GM18507 (cell line): ENCODE results near the gene SPART.

Experiments
- DNase-seq: peaks from one replicate; pipeline ENCODE4 v3.0.0; 2011; ENCODE audit warnings: low read depth; ENCODE audit not compliant: insufficient read length; ENCODE audit errors: extremely low spot score
- FAIRE-seq: peaks from 2 replicates; lab custom pipeline; 2011; peaks lifted over from hg19 to GRCh38; lab: Jason Lieb, UNC

Gene SPART

GRCh38 chr13:36346222-36347083, at the start of gene SPART:
Gene SPART (minus strand): TSS chr13:36346394. CDS start chr13:36335830, 10,564 bp downstream.
- FAIRE-seq (peak; percentile 88), DNase-seq (peak; percentile 74)

- no peak for DNase-seq
- FAIRE-seq: no peak
Observed at GRCh38 chr13:36395280-36395679, 49.1 kb upstream of the SPART start.

GRCh38 chr13:36385489-36385888, 39.3 kb upstream of the SPART start:
- DNase-seq (no peak), FAIRE-seq (no peak)

GRCh38 chr13:36382030-36382429, 35.8 kb upstream of the SPART start:
- no peak for DNase-seq
- FAIRE-seq: no peak

GRCh38 chr13:36377826-36378468, 31.8 kb upstream of the SPART start:
- no peak for FAIRE-seq

GRCh38 chr13:36374063-36374462, 27.9 kb upstream of the SPART start:
- DNase-seq (no peak), FAIRE-seq (no peak)

More at GRCh38 chr13:36377826-36378468, 31.8 kb upstream of the SPART start:
- no peak for DNase-seq

- no peak for DNase-seq
- FAIRE-seq: no peak
Observed at GRCh38 chr13:36371185-36371584, 25.0 kb upstream of the SPART start.

GRCh38 chr13:36370108-36370429, 23.9 kb upstream of the SPART start:
- no peak for DNase-seq
- no peak for FAIRE-seq

- FAIRE-seq (no peak), DNase-seq (no peak)
Observed at GRCh38 chr13:36369268-36370107, 23.3 kb upstream of the SPART start.

- DNase-seq: no peak
- no peak for FAIRE-seq
Observed at GRCh38 chr13:36366031-36366430, 19.8 kb upstream of the SPART start.

GRCh38 chr13:36363366-36363863, 17.2 kb upstream of the SPART start:
- FAIRE-seq: no peak
- no peak for DNase-seq

GRCh38 chr13:36362914-36363313, 16.7 kb upstream of the SPART start:
- DNase-seq: no peak
- FAIRE-seq: no peak

- no peak for DNase-seq
Observed at GRCh38 chr13:36362251-36362650, 16.1 kb upstream of the SPART start.

GRCh38 chr13:36360903-36361302, 14.7 kb upstream of the SPART start:
- FAIRE-seq (no peak), DNase-seq (no peak)

More at GRCh38 chr13:36362251-36362650, 16.1 kb upstream of the SPART start:
- no peak for FAIRE-seq

GRCh38 chr13:36359301-36359950, 13.2 kb upstream of the SPART start:
- no peak for DNase-seq
- FAIRE-seq: no peak

GRCh38 chr13:36358175-36358718, 12.1 kb upstream of the SPART start:
- DNase-seq (no peak), FAIRE-seq (no peak)

- no peak for DNase-seq
- no peak for FAIRE-seq
Observed at GRCh38 chr13:36357692-36358091, 11.5 kb upstream of the SPART start.

GRCh38 chr13:36357231-36357630, 11.0 kb upstream of the SPART start:
- no peak for DNase-seq
- no peak for FAIRE-seq

GRCh38 chr13:36356058-36356457, 9.9 kb upstream of the SPART start:
- FAIRE-seq (no peak), DNase-seq (no peak)
